GM12892 (cell line): Measurements from ENCODE around the gene MTPN.

Source experiments
- POLR2A ChIP-seq: IDR thresholded peaks from 2 replicates; pipeline ENCODE4 v1.6.1; 2011; ENCODE audit warnings: low read depth, low read length, control low read depth
- POLR2AphosphoS5 ChIP-seq: IDR thresholded peaks from 2 replicates; pipeline ENCODE4 v1.6.1; 2011; ENCODE audit warnings: low read depth, low read length, control low read depth
- TAF1 ChIP-seq: IDR thresholded peaks from 2 replicates; pipeline ENCODE4 v1.6.1; 2011; ENCODE audit warnings: low read depth, mild to moderate bottlenecking, control low read depth, low read length, borderline replicate concordance

- TF ChIP-seq POLR2A, result no peak
- TF ChIP-seq TAF1, result no peak
- 0 out of 2 replicates have a peak, but pooled peaks have one; percentile 22 for TF ChIP-seq POLR2AphosphoS5
Observed at GRCh38 chr7:135925210-135925609, 51.9 kb downstream of the MTPN start.
